K562 (cell line): ENCODE measurements around the gene PSMB4. TPM values are rescaled to one million over a fixed set of nuclear protein-coding genes. Genes with fewer than 3 reads are reported as not detected.

Experiments used
- ATAC-seq: fragments of 200-7000 bp; cut with Tn5 transposase; 3 replicates; pipeline ENCODE4 v1.9.1; 2020; ENCODE audit warnings: moderate library complexity
- BruUV-seq: library from RNA; stranded (reverse); fragments of 400-500 nt; replicated peaks from 2 replicates; lab custom pipeline; 2021; lab: Mats Ljungman, UMichigan
- CTCF ChIA-PET: fragments of 300-600 bp; formaldehyde crosslinking; extraction: SDS; loops from one replicate; lab custom pipeline; 2021; ENCODE audit warnings: low intra/inter-chr PET ratio; lab: Yijun Ruan, JAX
- POLR2A ChIA-PET: fragments of 300-600, 350-650 bp; sonication (Branson Sonifier 250); formaldehyde crosslinking; extraction: SDS; loops from one replicate; lab custom pipeline; 2021; ENCODE audit warnings: antibody characterized with exemption, inconsistent platforms; lab: Yijun Ruan, JAX
- DNase-seq, 4 experiments: peaks; one replicate each; pipeline versions ENCODE4 v3.0.0 to v3.0.0-alpha.2; 2011 to 2018; ENCODE audit warnings: low spot score in 3 of 4, mixed read lengths in 3 of 4; ENCODE audit errors: extremely low read depth in 1 of 4
- FAIRE-seq: peaks from 2 replicates; lab custom pipeline; 2011; peaks lifted over from hg19 to GRCh38; lab: Jason Lieb, UNC
- H2AFZ ChIP-seq: 2 replicates; pipeline ENCODE4 v1.6.0; 2011; ENCODE audit warnings: low read depth, low read length, control low read depth, inconsistent platforms
- H3K27ac ChIP-seq: fragments of 200-600 bp; 3 replicates; pipeline ENCODE4 v1.8.0; 2011; ENCODE audit warnings: low read depth, mild to moderate bottlenecking, control low read depth, inconsistent platforms, low read length, moderate library complexity, mixed read lengths; ENCODE audit errors: extremely low read depth
- H3K27me3 ChIP-seq, 2 experiments: fragments of 300-600 bp in 1 of 2; 2 replicates in 1 of 2; 3 replicates in 1 of 2; pipeline versions ENCODE4 v1.6.0 to v1.8.0; 2011; ENCODE audit warnings: inconsistent platforms in 2 of 2, low read length in 2 of 2, mild to moderate bottlenecking in 1 of 2, mixed read lengths in 1 of 2, moderate library complexity in 1 of 2; ENCODE audit not compliant: control insufficient read depth in 2 of 2, insufficient read depth in 2 of 2
- H3K36me3 ChIP-seq: fragments of 300-600 bp; 3 replicates; pipeline ENCODE4 v1.8.0; 2011; ENCODE audit warnings: mild to moderate bottlenecking, low read length, inconsistent platforms; ENCODE audit not compliant: control insufficient read depth, insufficient read depth
- H3K4me1 ChIP-seq, 2 experiments: fragments of 200-600 bp in 1 of 2; replicated peaks in 1 of 2; 2 replicates in 1 of 2; 3 replicates in 1 of 2; pipeline versions ENCODE4 v1.5.1 to v1.8.0; 2011; ENCODE audit warnings: inconsistent platforms in 2 of 2, low read length in 2 of 2, mild to moderate bottlenecking in 1 of 2, mixed read lengths in 1 of 2, moderate library complexity in 1 of 2; ENCODE audit not compliant: control insufficient read depth in 2 of 2, insufficient read depth in 2 of 2
- H3K4me2 ChIP-seq: 2 replicates; pipeline ENCODE4 v1.6.1; 2011; ENCODE audit warnings: low read length, control low read depth, inconsistent platforms, mixed read lengths; ENCODE audit not compliant: insufficient read depth
- H3K4me3 ChIP-seq: fragments of 200-600 bp; sonication (generic), shearing (Covaris generic); 2 replicates; pipeline ENCODE4 v1.5.1; 2016; ENCODE audit warnings: control low read depth, inconsistent platforms
- H3K79me2 ChIP-seq: fragments of 200-600 bp; 3 replicates; pipeline ENCODE4 v1.8.0; 2011; ENCODE audit warnings: low read length, inconsistent platforms; ENCODE audit not compliant: control insufficient read depth, insufficient read depth
- H3K9ac ChIP-seq, 2 experiments: 2 replicates each; pipeline versions ENCODE4 v1.6.0 to v1.6.1; 2011; ENCODE audit warnings: low read depth in 2 of 2, low read length in 2 of 2, control low read depth in 1 of 2, inconsistent platforms in 1 of 2, mild to moderate bottlenecking in 1 of 2, mixed read lengths in 1 of 2; ENCODE audit not compliant: insufficient read depth in 1 of 2
- H3K9me1 ChIP-seq: one replicate; pipeline ENCODE4 v1.6.0; 2011; ENCODE audit warnings: inconsistent platforms, mild to moderate bottlenecking, low read length, moderate library complexity; ENCODE audit not compliant: control insufficient read depth, insufficient read depth
- H3K9me3 ChIP-seq: replicated peaks from 2 replicates; pipeline ENCODE4 v1.5.1; 2011; ENCODE audit warnings: low read depth, low read length, inconsistent platforms; ENCODE audit not compliant: control insufficient read depth, insufficient read depth
- H4K20me1 ChIP-seq: replicated peaks from 2 replicates; pipeline ENCODE4 v1.6.1; 2011; ENCODE audit warnings: low read length, inconsistent platforms, mixed read lengths; ENCODE audit not compliant: control insufficient read depth, insufficient read depth
- C11orf30 ChIP-seq: fragments of 450-650 bp; IDR thresholded peaks from 2 replicates; pipeline ENCODE4 v1.6.1; 2016; ENCODE audit warnings: low read depth, mild to moderate bottlenecking
- DMBX1 ChIP-seq: fragments of 250-450 bp; sonication (Bioruptor Pico); IDR thresholded peaks from 2 replicates; pipeline ENCODE4 v1.8.0; 2022; ENCODE audit warnings: inconsistent platforms, mild to moderate bottlenecking, moderate library complexity, borderline replicate concordance
- GABPA ChIP-seq: fragments of 200-800 bp; sonication (Bioruptor generic); conservative IDR thresholded peaks from 2 replicates; pipeline ENCODE4 v1.6.1; 2016; ENCODE audit warnings: low read depth, missing genetic modification characterization, missing compliant biosample characterization
- MAFG ChIP-seq: fragments of 450-650 bp; conservative IDR thresholded peaks from 2 replicates; pipeline ENCODE4 v1.6.1; 2016; ENCODE audit warnings: missing genetic modification characterization, missing compliant biosample characterization
- RNF2 ChIP-seq: sonication (generic); IDR thresholded peaks from 2 replicates; pipeline ENCODE4 v1.6.1; 2016
- STAT5B ChIP-seq: fragments of 250-450 bp; sonication (Bioruptor Pico); IDR thresholded peaks from 2 replicates; pipeline ENCODE4 v1.8.0; 2021; ENCODE audit warnings: mild to moderate bottlenecking, inconsistent platforms
- TCF7L2 ChIP-seq: fragments of 150-350 bp; IDR thresholded peaks from 2 replicates; pipeline ENCODE4 v1.6.1; 2016; ENCODE audit warnings: low read depth, mild to moderate bottlenecking, low read length, moderate library complexity
- TRIM28 ChIP-seq: fragments of 450-650 bp; IDR thresholded peaks from 2 replicates; pipeline ENCODE4 v1.6.1; 2017
- ZFX ChIP-seq: sonication (generic); formaldehyde crosslinking; IDR thresholded peaks from 2 replicates; pipeline ENCODE4 v1.8.0; 2022; ENCODE audit warnings: mild to moderate bottlenecking, missing genetic modification reagents, moderate library complexity
- ZNF347 ChIP-seq: fragments of 450-650 bp; formaldehyde crosslinking; IDR thresholded peaks from 2 replicates; pipeline ENCODE4 v1.4.0; 2020; ENCODE audit warnings: low read depth, mild to moderate bottlenecking, moderate library complexity
- ZNF699 ChIP-seq: fragments of 250-450 bp; sonication (Bioruptor Pico); IDR thresholded peaks from 2 replicates; pipeline ENCODE4 v1.8.0; 2021; ENCODE audit warnings: mild to moderate bottlenecking, moderate library complexity; ENCODE audit not compliant: insufficient replicate concordance
- ZNF717 ChIP-seq: fragments of 250-450 bp; sonication (Bioruptor Pico); IDR thresholded peaks from 2 replicates; pipeline ENCODE4 v1.5.0; 2021
- ZSCAN32 ChIP-seq: fragments of 450-650 bp; formaldehyde crosslinking; IDR thresholded peaks from 2 replicates; pipeline ENCODE4 v1.4.0; 2020; ENCODE audit warnings: mild to moderate bottlenecking, moderate library complexity
- WGBS: fragments of 100-300 bp; shearing (Covaris generic); methylation state at CpG from one replicate; pipeline ENCODE4 v1.1.6; 2016; ENCODE audit warnings: low coverage, mixed read lengths; ENCODE audit not compliant: insufficient coverage; ENCODE audit errors: missing lambda C conversion rate; 5-methylcytosine and 5-hydroxymethylcytosine counted together
- in situ Hi-C: fragments of 300-500 bp; cut with MboI; formaldehyde crosslinking; loops from 4 replicates; pipeline ENCODE4 v1.15.0; 2018; ENCODE audit warnings: inconsistent platforms, mixed read lengths
- intact Hi-C: fragments of 100-400 bp; cut with micrococcal nuclease; formaldehyde crosslinking; loops from 2 replicates; pipeline ENCODE4 v1.14.2; 2022
- polyA plus RNA-seq, 8 experiments: library from polyadenylated mRNA; depleted of rRNA in 4 of 8; stranded (reverse) in 5 of 8; unstranded in 3 of 8; fragments of >200 nt; fragmentation: Nextera tagmentation in 2 of 8; fragmentation: Illumina TruSeq in 1 of 8; extraction: Ambion mirVana in 2 of 8; extraction: Trizol in 1 of 8; gene quantifications; 2 replicates each; pipeline versions ENCODE4 v1.2.1 to v1.2.3, GENCODE V29; 2011 to 2014; ENCODE audit warnings: inconsistent platforms in 1 of 8, missing spikeins in 1 of 8
- total RNA-seq, 7 experiments: library from RNA; depleted of rRNA in 6 of 7; stranded (reverse); fragments of >200 nt in 6 of 7; fragmentation: Illumina TruSeq in 2 of 7; extraction: Trizol in 2 of 7; gene quantifications; 2 replicates each; pipeline versions ENCODE4 v1.2.1 to v1.2.3, GENCODE V29; 2011 to 2021; ENCODE audit warnings: low replicate concordance in 1 of 7
- TF ChIP-seq, protein P1 (sequence below), 2 experiments: fragments of 450-650 bp; IDR thresholded peaks; 2 replicates each; pipeline ENCODE4 v1.6.1; 2016
- TF ChIP-seq, protein P2 (sequence below): fragments of 250-450 bp; sonication (Bioruptor Pico); IDR thresholded peaks from 2 replicates; pipeline ENCODE4 v1.8.0; 2021; ENCODE audit warnings: borderline replicate concordance, mild to moderate bottlenecking, moderate library complexity; ENCODE audit not compliant: poor library complexity, severe bottlenecking
- TF ChIP-seq, protein P3 (sequence below): sonication (generic); formaldehyde crosslinking; IDR thresholded peaks from 2 replicates; pipeline ENCODE4 v1.5.0; 2020; ENCODE audit warnings: missing genetic modification reagents
- TF ChIP-seq, protein P4 (sequence below): fragments of 450-650 bp; IDR thresholded peaks from 2 replicates; pipeline ENCODE4 v1.6.1; 2016; ENCODE audit warnings: borderline replicate concordance

The PSMB4 gene
- total and polyA plus RNA-seq, 9 of the 15 experiments (the other 6 are each of a cell fraction or from before 2014, with no cell fraction given): 397 to 674 (median 475) TPM

DNA sequence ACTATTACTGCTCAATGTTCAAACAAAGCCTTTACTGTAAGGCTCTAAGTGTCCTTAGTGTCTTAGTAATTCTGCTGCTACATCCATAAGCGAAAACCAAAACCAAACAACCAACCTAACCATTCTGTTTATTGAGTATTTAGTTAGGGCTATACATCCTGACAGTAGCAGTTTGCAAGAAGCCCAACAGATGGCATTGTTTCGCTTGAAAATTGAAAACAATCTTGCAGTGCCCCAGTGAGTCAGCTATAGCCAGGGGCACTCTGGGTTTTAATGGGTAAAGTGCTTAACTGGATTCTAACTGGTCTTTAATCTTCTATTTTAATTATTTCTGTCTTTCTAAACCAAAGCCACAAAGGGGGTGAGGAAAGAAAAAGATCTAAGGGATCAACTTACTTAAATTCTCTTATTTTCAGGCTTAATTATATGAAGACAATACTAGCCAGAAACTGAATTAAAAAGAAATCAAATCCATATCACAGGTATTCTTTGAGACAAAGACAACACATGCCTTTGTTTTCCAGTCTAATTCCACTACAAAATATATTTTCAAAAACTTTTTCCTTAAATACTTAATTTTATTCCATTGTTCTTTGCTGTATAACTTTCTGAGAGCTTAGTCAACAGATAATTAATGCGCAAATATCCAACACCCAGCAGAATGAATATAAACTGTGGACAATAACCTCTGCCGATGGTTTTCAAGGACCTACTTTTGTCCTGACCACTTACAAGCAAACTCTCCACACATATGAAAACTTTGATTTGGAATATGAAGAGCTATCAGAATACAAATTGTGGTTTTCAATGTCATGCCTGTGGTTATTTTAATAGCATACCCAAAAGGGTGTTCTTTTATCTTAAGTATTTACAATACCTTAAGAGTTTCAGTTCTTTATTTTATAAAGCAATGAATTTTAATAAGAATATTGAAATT lies 44.7 kb downstream of the PSMB4 start:
- in situ Hi-C loops (loop anchor here (10.0 kb wide), 1 partner anchor 291 kb away; no protein-coding TSS in a partner anchor), intact Hi-C loops (loop anchor here (2.0 to 5.0 kb wide), 3 partner anchors 78 to 291 kb away; no protein-coding TSS in a partner anchor)
- ChIA-PET POLR2A (interaction anchor here (1.0 to 1.5 kb wide), 5 partner anchors 10 to 128 kb away, joined by 3 to 12 read pairs (median 4); partner anchors contain the start of gene PSMB4), CTCF (interaction anchor here (0.5 to 2.1 kb wide), 6 partner anchors 79 to 392 kb away, joined by 3 to 13 read pairs (median 4); no protein-coding TSS in a partner anchor)
- H3K27me3 ChIP-seq: no peaks in the 10 kb centered on the region
- H3K36me3 ChIP-seq: peaks cover 28% of the 10 kb centered on the region
- no peak overlapping the region for H3K4me3 ChIP-seq
- peak; percentile 90 for FAIRE-seq
- H3K4me1 ChIP-seq: peaks cover 0 to 3% of the 10 kb centered on the region in 2 experiments; a peak in 2 of 5 replicates
- H3K4me2 ChIP-seq: no peak overlapping the region
- peaks cover 4% of the 10 kb centered on the region for H4K20me1 ChIP-seq
- no peaks in the 10 kb centered on the region for H3K9me3 ChIP-seq
- WGBS: 45% methylated on average over 4 of the region's 4 CpGs
- BruUV-seq: no TSS peak
- peaks cover 3% of the 10 kb centered on the region for H3K9me1 ChIP-seq
- ATAC-seq: peak; percentile 96
- DNase-seq: peak; percentile 54 to 73 (median 62)
- no peak overlapping the region for H3K9ac ChIP-seq
- H2AFZ ChIP-seq: no peak overlapping the region
- H3K79me2 ChIP-seq: peaks cover 90% of the 10 kb centered on the region
- no peak overlapping the region for H3K27ac ChIP-seq
- TF ChIP-seq MAFG (tag) (peak; percentile 63), TCF7L2 (no peak), TRIM28 (no peak), ZNF699 (CRISPR knock-in tag) (no peak), ZSCAN32 (no peak), RNF2 (no peak), C11orf30 (peak; percentile 44; the same call in 1 of the 2 replicates), ZNF717 (CRISPR knock-in tag) (no peak), GABPA (no peak), DMBX1 (CRISPR knock-in tag) (no peak), ZFX (no peak), STAT5B (CRISPR knock-in tag) (no peak), ZNF347 (CRISPR knock-in tag) (no peak)
- TF ChIP-seq, protein P1, sequence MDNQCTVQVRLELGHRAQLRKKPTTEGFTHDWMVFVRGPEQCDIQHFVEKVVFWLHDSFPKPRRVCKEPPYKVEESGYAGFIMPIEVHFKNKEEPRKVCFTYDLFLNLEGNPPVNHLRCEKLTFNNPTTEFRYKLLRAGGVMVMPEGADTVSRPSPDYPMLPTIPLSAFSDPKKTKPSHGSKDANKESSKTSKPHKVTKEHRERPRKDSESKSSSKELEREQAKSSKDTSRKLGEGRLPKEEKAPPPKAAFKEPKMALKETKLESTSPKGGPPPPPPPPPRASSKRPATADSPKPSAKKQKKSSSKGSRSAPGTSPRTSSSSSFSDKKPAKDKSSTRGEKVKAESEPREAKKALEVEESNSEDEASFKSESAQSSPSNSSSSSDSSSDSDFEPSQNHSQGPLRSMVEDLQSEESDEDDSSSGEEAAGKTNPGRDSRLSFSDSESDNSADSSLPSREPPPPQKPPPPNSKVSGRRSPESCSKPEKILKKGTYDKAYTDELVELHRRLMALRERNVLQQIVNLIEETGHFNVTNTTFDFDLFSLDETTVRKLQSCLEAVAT (IDR thresholded peaks at IDR 0.05): no peak
- TF ChIP-seq, protein P2, sequence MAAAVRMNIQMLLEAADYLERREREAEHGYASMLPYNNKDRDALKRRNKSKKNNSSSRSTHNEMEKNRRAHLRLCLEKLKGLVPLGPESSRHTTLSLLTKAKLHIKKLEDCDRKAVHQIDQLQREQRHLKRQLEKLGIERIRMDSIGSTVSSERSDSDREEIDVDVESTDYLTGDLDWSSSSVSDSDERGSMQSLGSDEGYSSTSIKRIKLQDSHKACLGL (CRISPR knock-in tag): no peak
- TF ChIP-seq, protein P3, sequence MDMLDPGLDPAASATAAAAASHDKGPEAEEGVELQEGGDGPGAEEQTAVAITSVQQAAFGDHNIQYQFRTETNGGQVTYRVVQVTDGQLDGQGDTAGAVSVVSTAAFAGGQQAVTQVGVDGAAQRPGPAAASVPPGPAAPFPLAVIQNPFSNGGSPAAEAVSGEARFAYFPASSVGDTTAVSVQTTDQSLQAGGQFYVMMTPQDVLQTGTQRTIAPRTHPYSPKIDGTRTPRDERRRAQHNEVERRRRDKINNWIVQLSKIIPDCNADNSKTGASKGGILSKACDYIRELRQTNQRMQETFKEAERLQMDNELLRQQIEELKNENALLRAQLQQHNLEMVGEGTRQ (CRISPR knock-in tag): no peak
- TF ChIP-seq, protein P4, sequence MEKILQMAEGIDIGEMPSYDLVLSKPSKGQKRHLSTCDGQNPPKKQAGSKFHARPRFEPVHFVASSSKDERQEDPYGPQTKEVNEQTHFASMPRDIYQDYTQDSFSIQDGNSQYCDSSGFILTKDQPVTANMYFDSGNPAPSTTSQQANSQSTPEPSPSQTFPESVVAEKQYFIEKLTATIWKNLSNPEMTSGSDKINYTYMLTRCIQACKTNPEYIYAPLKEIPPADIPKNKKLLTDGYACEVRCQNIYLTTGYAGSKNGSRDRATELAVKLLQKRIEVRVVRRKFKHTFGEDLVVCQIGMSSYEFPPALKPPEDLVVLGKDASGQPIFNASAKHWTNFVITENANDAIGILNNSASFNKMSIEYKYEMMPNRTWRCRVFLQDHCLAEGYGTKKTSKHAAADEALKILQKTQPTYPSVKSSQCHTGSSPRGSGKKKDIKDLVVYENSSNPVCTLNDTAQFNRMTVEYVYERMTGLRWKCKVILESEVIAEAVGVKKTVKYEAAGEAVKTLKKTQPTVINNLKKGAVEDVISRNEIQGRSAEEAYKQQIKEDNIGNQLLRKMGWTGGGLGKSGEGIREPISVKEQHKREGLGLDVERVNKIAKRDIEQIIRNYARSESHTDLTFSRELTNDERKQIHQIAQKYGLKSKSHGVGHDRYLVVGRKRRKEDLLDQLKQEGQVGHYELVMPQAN: no peak
